NAMALWA (cell line): ENCODE data around the gene CALCOCO1.
A peak's percentile ranks its signal among the peaks of the same experiment; 100 is the strongest.
"Not testable (repeated sequence)": the region's sequence is repeated elsewhere in the genome, so short reads cannot be mapped to it uniquely, and the experiment has no call there.

Experiments
- DNase-seq: peaks from one replicate; pipeline ENCODE4 v3.0.0-alpha.2; 2015; ENCODE audit warnings: low spot score

Gene CALCOCO1

DNA sequence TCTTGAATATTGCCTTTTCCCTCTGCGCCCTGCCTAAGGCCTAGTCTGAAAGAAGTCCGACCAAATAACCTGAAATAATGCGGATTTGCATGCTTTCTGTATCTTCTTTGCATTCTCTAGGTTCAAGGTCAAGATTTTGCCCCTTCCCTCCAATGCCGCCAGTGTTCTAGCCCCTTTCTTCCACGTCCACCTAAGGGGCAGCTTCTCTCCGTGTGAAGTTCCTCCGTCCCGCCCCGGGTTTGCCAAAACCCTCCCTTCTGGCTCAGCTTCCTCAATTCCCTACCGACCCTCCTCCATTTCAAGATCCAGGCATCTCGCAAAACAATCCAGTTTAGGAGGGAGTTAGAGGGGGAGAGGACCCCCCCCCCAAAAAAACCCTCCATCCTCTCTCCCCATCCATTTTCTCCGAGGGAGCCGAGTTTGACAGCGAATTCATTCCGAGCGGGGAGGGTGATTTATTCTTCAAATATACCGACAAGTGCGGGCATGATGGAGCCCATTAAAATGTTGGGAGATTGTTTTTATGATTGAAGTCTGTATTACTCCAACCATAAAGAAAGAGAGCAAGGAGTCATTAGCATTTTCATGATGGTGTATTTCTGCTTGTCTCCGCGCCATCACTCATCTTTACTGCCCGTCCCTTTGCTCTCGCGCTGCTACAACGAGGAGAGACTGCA is 30.5 kb downstream of the CALCOCO1 start:
- DNase-seq, result no peak

- no peak for DNase-seq
Observed at GRCh38 chr12:53696285-53696654, 31.0 kb downstream of the CALCOCO1 start.

DNA sequence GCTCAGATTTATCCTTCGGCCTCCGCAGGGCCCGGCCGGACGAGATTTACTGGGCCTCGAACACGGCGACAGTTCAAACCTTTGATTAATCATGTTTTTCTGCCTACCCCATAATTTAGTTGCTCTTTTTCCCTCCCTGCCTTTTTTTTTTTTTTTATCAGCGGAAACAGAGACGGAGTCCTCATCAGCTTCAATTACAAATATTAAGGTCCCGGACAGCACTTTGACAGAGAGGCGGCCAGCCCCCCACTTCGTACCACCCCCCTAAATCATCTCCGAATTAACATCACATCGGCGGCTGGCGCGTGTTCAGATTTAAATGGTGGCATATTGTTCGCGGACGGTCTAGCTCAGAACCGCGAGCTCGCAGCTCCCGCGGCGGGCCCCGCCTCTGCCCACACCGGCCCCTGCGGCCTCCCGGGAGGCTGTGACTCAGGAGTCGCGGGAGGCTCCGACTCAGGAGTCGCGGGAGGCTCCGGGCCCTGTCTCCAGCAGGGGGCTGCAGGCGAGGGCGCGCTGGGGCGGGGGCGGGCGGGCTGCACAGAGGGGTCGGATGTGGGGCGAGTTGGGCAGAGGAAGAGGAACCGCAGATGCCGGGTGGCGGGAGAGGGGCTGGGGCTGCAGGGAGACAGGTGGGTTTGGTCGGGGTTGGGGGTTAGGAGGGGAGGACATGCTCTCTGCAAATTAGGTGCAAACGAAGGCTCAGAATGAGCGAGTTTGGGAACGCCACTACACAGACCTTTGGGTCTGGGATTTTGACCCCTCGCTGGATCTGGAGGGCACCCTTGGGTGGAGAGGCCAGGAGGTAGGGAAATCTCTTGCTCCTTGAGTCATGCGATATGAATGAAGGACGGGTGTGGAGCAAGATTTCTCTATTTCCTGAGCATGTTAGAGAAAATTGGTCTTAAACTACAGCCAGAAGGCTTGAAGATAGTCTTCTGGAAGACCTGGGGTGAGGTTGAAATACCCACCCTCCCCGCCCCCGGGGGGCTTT is 31.8 kb downstream of the CALCOCO1 start:
- no peak for DNase-seq

- DNase-seq, result no peak
Observed at GRCh38 chr12:53694756-53695151, 32.5 kb downstream of the CALCOCO1 start.

DNA sequence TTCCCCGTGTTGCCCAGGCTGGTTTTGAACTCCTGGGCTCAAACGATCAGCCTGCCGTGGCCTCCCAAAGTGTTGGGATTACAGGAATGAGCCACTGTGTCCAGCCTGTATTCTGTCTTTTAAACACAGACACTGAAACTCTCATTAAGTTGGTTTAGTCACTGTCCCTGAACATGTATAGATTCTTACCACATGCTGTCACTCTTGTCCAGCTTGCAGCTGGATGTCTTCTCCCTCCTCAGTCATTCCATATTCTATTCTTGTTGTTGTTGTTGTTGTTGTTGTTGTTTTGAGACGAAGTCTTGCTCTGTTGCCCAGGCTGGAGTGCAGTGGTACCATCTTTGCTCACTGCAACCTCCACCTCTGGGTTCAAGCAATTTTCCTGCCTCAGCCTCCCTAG is 39.1 kb downstream of the CALCOCO1 start:
- no peak for DNase-seq

GRCh38 chr12:53686436-53686835 is 40.8 kb downstream of the CALCOCO1 start:
- DNase-seq, result no peak

- no peak for DNase-seq
Observed at GRCh38 chr12:53684654-53685220, 42.5 kb downstream of the CALCOCO1 start.

- no peak for DNase-seq
Observed at GRCh38 chr12:53683983-53684382, 43.3 kb downstream of the CALCOCO1 start.

- DNase-seq, result no peak
Observed at GRCh38 chr12:53683494-53683893, 43.8 kb downstream of the CALCOCO1 start.

DNA sequence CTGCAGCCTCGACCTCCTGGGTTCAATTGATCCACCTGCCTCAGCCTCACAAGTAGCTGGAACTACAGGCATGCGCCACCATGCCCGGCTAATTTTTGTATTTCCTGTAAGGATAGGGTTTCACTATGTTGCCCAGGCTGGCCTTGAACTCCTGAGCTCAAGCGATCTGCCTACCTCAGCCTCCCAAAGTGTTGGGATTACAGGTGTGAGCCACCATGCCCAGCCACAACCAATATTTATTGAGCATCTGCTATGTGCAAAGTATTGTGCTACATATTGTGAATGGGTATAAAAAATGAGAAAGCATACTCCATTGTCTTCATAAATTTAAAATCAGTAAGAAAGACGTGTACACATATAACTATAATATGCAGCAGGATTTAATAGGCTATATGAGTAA is 47.2 kb downstream of the CALCOCO1 start:
- not testable (repeated sequence) for DNase-seq

DNA sequence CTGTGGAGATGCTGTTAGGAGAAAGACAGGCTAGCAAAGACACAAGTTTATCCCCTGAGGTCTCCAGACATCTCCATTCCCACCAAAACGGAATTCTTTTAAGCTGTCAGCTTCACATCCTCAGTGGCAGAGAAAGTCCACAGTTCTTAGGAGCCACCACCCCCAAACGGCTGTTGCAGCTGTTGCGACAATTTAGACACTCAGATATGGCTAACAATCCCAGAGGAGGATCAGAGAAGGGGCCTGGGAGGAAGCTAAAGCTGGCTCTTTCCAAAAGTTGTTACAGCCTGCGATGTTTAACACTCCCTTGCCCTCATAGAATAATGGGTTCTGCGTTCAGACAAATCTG is 49.5 kb downstream of the CALCOCO1 start:
- no peak for DNase-seq

GRCh38 chr12:53677016-53677799 is 50.0 kb downstream of the CALCOCO1 start:
- DNase-seq, result no peak

DNA sequence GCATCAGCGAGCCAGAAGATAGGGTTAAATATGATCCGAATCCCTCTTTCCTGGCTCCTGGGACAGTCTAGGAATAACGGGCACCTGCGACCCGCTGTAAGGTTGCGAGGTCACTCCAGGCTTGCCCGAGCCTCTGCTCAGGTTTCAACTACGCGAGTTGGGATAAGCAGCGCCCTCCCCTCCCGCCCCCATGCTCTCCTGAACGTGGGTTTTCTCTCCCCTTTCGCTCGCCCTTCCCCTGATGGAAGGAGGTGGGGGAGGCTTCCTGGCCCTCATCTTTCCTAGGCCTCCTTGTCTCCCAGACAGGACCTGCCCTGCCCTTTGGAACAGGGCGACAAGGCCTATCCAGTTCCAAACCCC is 50.6 kb downstream of the CALCOCO1 start:
- no peak for DNase-seq

DNA sequence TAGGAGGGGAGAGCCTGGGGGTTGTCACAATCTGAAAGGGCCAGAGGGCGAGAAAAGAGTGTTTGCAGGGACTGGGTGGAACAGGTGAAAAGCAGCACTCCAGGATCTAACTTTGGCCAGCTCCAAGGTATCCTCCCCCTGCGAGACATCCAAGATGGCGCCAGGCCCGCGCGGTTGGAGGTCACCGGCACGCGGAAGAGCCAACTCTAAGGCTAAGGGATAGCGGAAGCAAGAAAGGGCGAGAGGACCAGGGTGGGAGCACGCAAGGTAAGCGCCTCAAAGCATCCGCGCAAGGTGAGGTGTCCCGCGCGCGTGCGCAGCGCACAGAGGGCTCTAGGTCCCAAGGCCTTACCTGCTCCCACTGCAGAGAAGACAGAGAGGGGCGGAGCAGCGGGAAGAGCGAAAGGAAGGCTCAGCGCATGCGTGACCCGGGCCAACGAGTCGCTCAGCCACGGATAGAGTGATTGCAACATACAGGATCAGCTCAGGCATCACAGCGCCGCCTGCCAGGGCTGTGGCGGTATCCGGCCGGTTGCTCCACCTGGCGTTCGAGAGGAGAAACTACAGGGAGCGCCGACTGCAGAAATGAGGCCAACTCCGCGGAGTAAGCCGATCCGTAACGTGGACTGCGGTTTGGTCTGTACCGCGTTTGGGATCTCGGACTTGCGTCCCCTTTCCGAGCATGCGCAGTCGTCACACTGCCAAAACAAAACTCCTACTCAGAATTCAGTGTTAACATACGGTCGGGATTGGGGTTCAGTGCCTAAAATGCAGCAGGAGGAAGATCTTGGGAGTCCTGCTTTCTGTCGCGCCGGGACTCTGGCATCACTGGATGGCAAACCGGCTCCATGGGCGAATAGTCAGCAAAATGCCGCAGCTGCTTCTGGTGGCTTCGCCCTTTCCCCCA is 51.3 kb downstream of the CALCOCO1 start, which contains the start of gene ATP5MC2:
TSS of gene ATP5MC2 (minus strand) at position 383 of the 907 bp plus-strand sequence. CDS start 3,469 bp downstream, outside the sequence.
- DNase-seq, result peak; percentile 98

- no peak for DNase-seq
Observed at GRCh38 chr12:53674977-53675700, 52.1 kb downstream of the CALCOCO1 start.

DNA sequence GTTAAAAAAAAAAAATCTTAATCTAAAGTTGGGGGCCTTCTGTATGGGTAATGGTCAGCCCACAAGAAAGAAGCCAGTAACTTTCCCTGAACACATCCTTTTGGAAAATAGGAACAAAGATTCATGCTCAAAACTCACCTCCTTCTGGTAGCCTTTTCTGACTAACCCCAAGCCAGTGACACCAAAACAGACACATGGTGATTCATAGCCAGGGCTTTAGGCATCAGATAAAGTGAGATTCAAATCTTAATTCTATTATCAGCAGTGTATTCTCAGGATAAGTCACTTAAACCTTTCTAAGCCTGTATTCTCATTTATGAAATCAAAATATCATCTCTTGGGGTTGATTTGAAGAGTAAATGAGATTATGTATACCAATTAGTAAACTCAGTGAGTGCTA is 56.3 kb downstream of the CALCOCO1 start:
- no peak for DNase-seq

GRCh38 chr12:53670308-53670707 is 56.9 kb downstream of the CALCOCO1 start:
- DNase-seq, result no peak

GRCh38 chr12:53667080-53667479 is 60.2 kb downstream of the CALCOCO1 start:
- DNase-seq, result no peak

DNA sequence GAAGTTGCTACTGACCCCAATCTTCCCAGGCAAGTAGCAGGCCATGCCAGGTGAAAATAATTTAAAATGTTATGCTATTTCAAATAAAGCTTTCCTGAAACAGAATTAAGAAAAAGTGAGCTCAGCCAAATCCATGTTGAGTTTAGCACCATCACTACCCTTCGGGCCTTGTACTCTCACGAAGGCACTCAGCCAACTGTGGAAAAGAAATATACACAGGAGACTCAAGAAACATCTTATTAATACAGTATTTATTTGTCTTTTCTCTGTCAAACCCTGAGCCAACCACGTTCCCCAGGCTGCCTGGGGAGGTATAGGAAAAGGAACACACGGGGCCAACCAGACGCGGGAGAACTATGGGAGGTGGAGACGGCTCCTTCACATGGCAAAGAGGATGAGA is 62.3 kb downstream of the CALCOCO1 start:
- DNase-seq, result no peak

GRCh38 chr12:53664191-53664590 is 63.1 kb downstream of the CALCOCO1 start:
- DNase-seq, result no peak
